T-helper 2 cell treated with Interferon-gamma antibody and Interleukin-4, amounts not matched to agents 5 μg/mL and 100 μg/mL, for 36 hours (primary cell): ENCODE results near the gene NEDD9.

ENCODE experiments used
- DNase-seq: peaks from one replicate; pipeline ENCODE4 v3.0.0; 2021; ENCODE audit warnings: low spot score
- H3K27ac Mint-ChIP-seq: one replicate; pipeline ENCODE4 v1.8.0; 2021; ENCODE audit warnings: mild to moderate bottlenecking, mixed read lengths
- H3K27me3 Mint-ChIP-seq: one replicate; pipeline ENCODE4 v1.8.0; 2021; ENCODE audit warnings: low read depth, mixed read lengths
- H3K36me3 Mint-ChIP-seq: one replicate; pipeline ENCODE4 v1.8.0; 2021; ENCODE audit warnings: low read depth, mixed read lengths
- H3K4me1 Mint-ChIP-seq: one replicate; pipeline ENCODE4 v1.8.0; 2021; ENCODE audit warnings: low read depth, mixed read lengths
- H3K4me3 Mint-ChIP-seq: one replicate; pipeline ENCODE4 v1.8.0; 2022; ENCODE audit warnings: mild to moderate bottlenecking, moderate library complexity, mixed read lengths
- H3K9me3 Mint-ChIP-seq: one replicate; pipeline ENCODE4 v1.8.0; 2021; ENCODE audit warnings: mixed read lengths

The NEDD9 gene

GRCh38 chr6:11223286-11223864, 9.1 kb downstream of the NEDD9 start:
- H3K4me3 Mint-ChIP-seq, result peak overlapping the region; percentile 75
- peaks cover 45% of the 10 kb centered on the region for H3K36me3 Mint-ChIP-seq
- H3K27ac Mint-ChIP-seq, result peak overlapping the region; percentile 87

DNA sequence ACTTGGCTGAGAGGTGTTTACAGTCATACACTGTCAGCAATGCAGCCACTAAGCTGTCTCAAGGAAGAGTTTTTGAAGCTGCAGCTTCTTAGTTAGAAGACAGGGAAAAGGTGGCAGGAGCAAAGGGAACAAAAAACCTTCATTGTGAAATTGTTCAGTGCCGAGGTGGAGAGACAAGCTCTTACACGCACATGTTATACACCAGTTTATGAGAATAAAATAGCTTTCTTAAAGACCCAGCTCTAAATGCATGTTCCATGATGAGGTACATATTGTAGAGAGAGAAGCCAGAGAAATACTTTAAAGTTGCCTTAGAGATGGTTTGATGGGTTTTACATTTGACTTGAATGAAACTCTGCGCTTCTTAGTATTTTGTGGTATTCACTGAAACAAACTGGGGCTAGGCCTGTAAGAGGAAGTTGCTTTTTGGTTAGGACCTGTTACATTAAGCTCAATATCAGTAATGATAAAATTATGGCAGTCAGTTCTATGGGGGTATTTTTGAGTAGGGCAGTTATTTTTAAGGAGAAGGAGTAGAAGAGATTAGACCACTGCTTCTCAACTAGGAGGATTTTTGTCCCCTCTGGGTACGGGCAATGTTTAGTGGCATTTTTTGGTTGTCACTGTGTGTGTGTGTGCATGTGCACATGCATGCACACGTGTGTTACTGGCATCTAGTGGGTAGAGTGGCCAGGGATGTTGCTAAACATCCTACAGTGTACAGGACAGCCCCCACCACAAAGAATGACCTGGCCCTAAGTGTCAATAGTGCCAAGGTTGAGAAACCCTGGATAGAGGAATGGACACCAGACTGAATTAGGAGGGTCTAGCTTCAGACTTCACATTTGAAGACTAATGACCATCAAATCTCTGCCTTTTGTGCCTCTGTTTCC, 9.8 kb downstream of the NEDD9 start:
- H3K36me3 Mint-ChIP-seq, result peaks cover 45% of the 10 kb centered on the region
- peaks cover 72% of the 10 kb centered on the region for H3K4me1 Mint-ChIP-seq
- peak overlapping the region; percentile 87 for H3K27ac Mint-ChIP-seq
- no peak for DNase-seq
- peaks cover 3% of the 10 kb centered on the region for H3K9me3 Mint-ChIP-seq
- H3K4me3 Mint-ChIP-seq, result peak overlapping the region; percentile 75
- no peaks in the 10 kb centered on the region for H3K27me3 Mint-ChIP-seq

More at GRCh38 chr6:11223286-11223864, 9.1 kb downstream of the NEDD9 start:
- no peak for DNase-seq
- peaks cover 66% of the 10 kb centered on the region for H3K4me1 Mint-ChIP-seq
- no peaks in the 10 kb centered on the region for H3K27me3 Mint-ChIP-seq
- H3K9me3 Mint-ChIP-seq, result peaks cover 3% of the 10 kb centered on the region

DNA sequence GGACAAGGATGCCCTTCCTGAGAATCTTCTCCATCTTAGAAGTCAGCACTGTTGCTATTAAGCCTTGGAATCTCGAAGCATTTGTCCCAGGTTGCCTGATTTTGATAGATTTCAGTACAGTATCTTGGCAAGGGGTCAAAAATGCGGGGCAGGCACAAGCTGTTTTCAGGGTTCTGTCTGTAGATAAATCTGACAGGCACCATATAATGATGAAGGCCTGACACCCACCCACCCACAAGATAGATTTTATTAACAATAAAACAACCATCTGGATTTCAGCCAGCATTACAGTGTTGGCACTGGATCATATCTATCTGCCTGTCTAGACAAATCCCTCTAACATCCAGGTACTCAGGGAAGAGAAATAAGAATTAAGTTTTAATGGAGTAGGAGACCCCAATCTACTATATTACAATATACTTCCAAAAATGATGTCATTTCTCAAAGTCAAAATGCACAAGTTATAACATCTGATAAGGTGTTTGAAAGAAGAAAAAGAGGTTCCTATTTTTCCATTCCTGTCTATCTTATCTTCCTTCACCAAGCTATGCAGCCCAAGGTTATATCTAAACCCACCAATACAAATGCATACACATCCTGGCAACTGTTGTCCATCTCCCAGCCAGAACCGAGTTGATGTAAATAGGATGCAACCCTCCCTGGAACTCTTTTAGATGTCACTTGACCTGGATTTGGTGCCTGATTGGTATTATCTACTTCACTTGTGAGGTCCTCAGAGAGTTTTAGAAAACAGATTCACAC, 10.7 kb downstream of the NEDD9 start:
- Mint-ChIP-seq H3K4me1 (peaks cover 77% of the 10 kb centered on the region), H3K27ac (peak overlapping the region; percentile 87), H3K36me3 (peaks cover 47% of the 10 kb centered on the region), H3K4me3 (peak overlapping the region; percentile 75), H3K9me3 (peaks cover 3% of the 10 kb centered on the region), H3K27me3 (no peaks in the 10 kb centered on the region)
- DNase-seq, result no peak

GRCh38 chr6:11219400-11219834, 13.1 kb downstream of the NEDD9 start:
- no peak overlapping the region for H3K27ac Mint-ChIP-seq
- peaks cover 41% of the 10 kb centered on the region for H3K36me3 Mint-ChIP-seq
- no peak overlapping the region for H3K4me3 Mint-ChIP-seq
- no peak for DNase-seq
- H3K4me1 Mint-ChIP-seq, result peaks cover 68% of the 10 kb centered on the region
- no peaks in the 10 kb centered on the region for H3K9me3 Mint-ChIP-seq
- H3K27me3 Mint-ChIP-seq, result no peaks in the 10 kb centered on the region

DNA sequence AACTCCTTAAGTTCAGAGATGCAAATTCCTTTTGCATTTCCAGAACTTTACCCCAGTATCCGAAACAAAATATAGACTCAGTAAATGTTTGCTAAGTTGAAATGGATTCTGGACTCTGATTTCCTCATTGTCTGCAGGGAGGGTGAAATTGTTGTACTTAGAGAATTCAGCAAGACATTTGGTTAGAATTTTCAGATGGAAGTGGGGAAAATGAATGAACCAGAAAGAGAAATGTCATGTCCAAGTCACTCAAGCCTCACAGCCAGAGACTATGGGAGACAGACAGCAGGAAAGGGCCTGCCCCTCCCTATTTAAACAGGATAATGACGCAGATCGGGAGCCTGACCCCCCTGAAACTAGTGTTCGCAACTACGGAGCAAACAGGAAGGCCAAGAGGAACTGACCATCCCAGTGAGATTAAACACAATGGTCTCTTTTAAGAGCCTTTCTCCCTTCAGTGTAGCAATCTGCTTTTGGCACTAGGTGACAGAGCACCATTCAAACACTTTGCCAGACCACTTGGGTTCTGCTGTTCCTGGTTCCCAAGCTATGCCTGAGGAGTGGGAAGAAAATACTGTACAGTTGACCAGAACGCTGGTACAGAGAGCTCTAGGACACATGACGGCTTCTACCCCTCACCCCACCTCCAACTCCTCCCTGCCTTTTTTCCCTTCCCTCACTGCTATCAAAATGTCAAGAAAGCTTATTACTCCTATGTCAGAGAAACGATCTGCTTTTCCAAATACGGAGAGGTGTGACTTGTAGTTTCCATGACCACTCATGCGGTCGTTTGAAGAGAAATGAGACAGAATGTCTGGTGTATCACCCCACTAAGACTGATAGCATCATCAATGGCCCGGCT, 13.7 kb downstream of the NEDD9 start:
- Mint-ChIP-seq H3K4me1 (peaks cover 62% of the 10 kb centered on the region), H3K27me3 (no peaks in the 10 kb centered on the region), H3K9me3 (no peaks in the 10 kb centered on the region), H3K4me3 (no peak overlapping the region), H3K36me3 (peaks cover 39% of the 10 kb centered on the region), H3K27ac (peak overlapping the region; percentile 0)
- DNase-seq, result peak; percentile 48

DNA sequence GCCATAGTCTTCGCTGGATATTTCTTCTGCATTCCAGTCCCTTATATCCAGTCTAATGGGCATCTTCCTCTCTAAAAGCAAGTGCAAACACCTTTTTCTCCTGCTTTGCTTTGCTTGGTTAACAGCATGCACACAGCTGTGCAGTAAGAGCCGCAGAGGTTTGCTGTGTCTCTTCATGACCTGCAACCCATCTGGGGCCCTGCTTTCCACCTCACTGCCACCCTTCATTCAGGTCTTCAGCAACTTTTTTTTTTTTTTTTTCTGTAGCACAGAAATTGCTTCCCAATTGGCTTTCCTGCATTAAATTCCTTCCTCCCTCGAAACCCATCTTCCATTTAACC, 14.4 kb downstream of the NEDD9 start:
- Mint-ChIP-seq H3K27ac (no peak overlapping the region), H3K9me3 (no peaks in the 10 kb centered on the region), H3K4me1 (peaks cover 56% of the 10 kb centered on the region), H3K4me3 (no peak overlapping the region), H3K27me3 (no peaks in the 10 kb centered on the region), H3K36me3 (peaks cover 43% of the 10 kb centered on the region)
- no peak for DNase-seq

GRCh38 chr6:11217360-11218101, 14.9 kb downstream of the NEDD9 start:
- Mint-ChIP-seq H3K4me3 (no peak overlapping the region), H3K9me3 (no peaks in the 10 kb centered on the region), H3K27me3 (no peaks in the 10 kb centered on the region), H3K4me1 (peaks cover 52% of the 10 kb centered on the region), H3K36me3 (peaks cover 47% of the 10 kb centered on the region), H3K27ac (no peak overlapping the region)
- no peak for DNase-seq

- no peak overlapping the region for H3K27ac Mint-ChIP-seq
- H3K36me3 Mint-ChIP-seq, result peaks cover 63% of the 10 kb centered on the region
- no peaks in the 10 kb centered on the region for H3K9me3 Mint-ChIP-seq
- peaks cover 50% of the 10 kb centered on the region for H3K4me1 Mint-ChIP-seq
- no peak for DNase-seq
- H3K4me3 Mint-ChIP-seq, result no peak overlapping the region
- no peaks in the 10 kb centered on the region for H3K27me3 Mint-ChIP-seq
Observed at GRCh38 chr6:11215773-11216172, 16.7 kb downstream of the NEDD9 start.

- H3K27ac Mint-ChIP-seq, result no peak overlapping the region
Observed at GRCh38 chr6:11214901-11215300, 17.6 kb downstream of the NEDD9 start.

DNA sequence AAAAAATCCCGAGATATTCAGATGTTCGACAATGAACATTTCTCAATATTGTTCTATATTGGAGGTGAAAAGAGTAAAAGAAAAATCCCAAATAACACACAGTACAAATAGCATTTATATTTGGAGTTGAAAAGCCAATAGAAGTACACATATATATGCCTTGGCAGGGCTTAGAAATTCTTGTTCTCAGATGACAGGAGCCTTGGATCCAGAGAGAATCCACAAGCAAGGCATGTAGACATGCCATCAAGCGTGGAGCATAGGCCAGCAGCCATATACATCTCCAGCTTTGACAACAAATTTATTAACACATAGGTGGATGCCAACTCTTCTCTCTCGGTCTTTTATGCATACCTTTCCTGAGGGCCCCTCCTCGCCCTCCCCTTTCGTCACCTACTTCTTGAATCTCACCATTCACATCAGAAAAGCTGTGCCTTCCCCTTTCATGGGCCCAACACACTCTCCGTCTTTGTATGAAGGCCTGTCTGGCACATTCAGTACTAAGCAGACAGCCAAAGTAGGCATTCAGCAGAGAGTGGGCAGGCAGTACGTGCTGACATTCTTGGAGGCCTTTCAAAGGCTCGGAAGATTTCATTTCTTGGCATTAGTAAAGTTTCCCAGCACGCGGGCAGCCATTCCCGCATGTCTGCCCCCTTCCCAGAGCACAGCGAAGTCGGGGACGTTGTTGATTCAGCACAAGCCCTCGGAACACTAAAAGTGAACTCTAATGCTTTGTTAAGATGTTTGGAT, 18.2 kb downstream of the NEDD9 start:
- Mint-ChIP-seq H3K4me3 (no peak overlapping the region), H3K27ac (no peak overlapping the region), H3K4me1 (peaks cover 43% of the 10 kb centered on the region), H3K27me3 (no peaks in the 10 kb centered on the region), H3K9me3 (no peaks in the 10 kb centered on the region), H3K36me3 (peaks cover 59% of the 10 kb centered on the region)
- no peak for DNase-seq

More at GRCh38 chr6:11214901-11215300, 17.6 kb downstream of the NEDD9 start:
- peaks cover 44% of the 10 kb centered on the region for H3K4me1 Mint-ChIP-seq
- DNase-seq, result no peak
- peaks cover 62% of the 10 kb centered on the region for H3K36me3 Mint-ChIP-seq
- no peak overlapping the region for H3K4me3 Mint-ChIP-seq
- H3K9me3 Mint-ChIP-seq, result no peaks in the 10 kb centered on the region
- no peaks in the 10 kb centered on the region for H3K27me3 Mint-ChIP-seq

GRCh38 chr6:11213422-11214021, 18.9 kb downstream of the NEDD9 start:
- no peak for DNase-seq
- Mint-ChIP-seq H3K36me3 (peaks cover 56% of the 10 kb centered on the region), H3K27me3 (no peaks in the 10 kb centered on the region), H3K4me3 (no peak overlapping the region), H3K4me1 (peaks cover 41% of the 10 kb centered on the region), H3K9me3 (no peaks in the 10 kb centered on the region), H3K27ac (no peak overlapping the region)

DNA sequence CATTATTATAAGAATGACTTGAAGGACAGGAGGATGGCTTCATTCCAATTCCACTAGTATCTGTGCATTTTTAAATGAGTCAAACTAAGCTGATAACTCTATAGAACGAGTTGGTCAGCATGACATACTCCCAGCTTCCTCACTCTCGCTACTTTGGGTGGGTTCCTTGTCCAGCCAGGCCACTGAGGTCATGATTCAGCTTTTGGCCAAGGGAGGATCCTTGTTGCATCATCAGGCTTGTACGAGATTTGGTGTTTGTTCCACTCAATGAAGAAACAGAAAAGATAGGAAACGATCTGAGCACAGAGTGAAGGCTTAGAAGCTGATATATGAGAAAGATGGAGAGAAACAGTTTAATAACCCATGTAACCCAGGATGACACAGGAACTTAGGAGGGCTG, 19.8 kb downstream of the NEDD9 start:
- H3K27me3 Mint-ChIP-seq, result no peaks in the 10 kb centered on the region
- no peak overlapping the region for H3K4me3 Mint-ChIP-seq
- peaks cover 57% of the 10 kb centered on the region for H3K36me3 Mint-ChIP-seq
- H3K27ac Mint-ChIP-seq, result no peak overlapping the region
- H3K9me3 Mint-ChIP-seq, result no peaks in the 10 kb centered on the region
- H3K4me1 Mint-ChIP-seq, result peaks cover 38% of the 10 kb centered on the region
- no peak for DNase-seq
